Fibroblast of lung (primary cell): ENCODE measurements around the gene TBX1. TPM values are rescaled to one million over a fixed set of nuclear protein-coding genes. Genes with fewer than 3 reads are reported as not detected.
A peak's percentile ranks its signal among the peaks of the same experiment; 100 is the strongest.

ENCODE experiments used
- DNase-seq, 2 donors: peaks; one replicate each; pipeline versions ENCODE4 v3.0.0 to v3.0.0-alpha.2; 2010; ENCODE audit warnings: low read depth in 2 of 2
- H2AFZ ChIP-seq: 2 replicates; pipeline ENCODE4 v1.5.1; 2012; ENCODE audit warnings: low read length, control low read depth, inconsistent platforms
- H3K27ac ChIP-seq: 2 replicates; pipeline ENCODE4 v1.5.1; 2011; ENCODE audit warnings: low read length, control low read depth; ENCODE audit not compliant: insufficient read depth
- H3K27me3 ChIP-seq: 2 replicates; pipeline ENCODE4 v1.5.1; 2011; ENCODE audit warnings: mild to moderate bottlenecking, low read length; ENCODE audit not compliant: control insufficient read depth, insufficient read depth
- H3K36me3 ChIP-seq: 2 replicates; pipeline ENCODE4 v1.5.1; 2011; ENCODE audit warnings: low read length; ENCODE audit not compliant: control insufficient read depth, insufficient read depth
- H3K4me1 ChIP-seq: 2 replicates; pipeline ENCODE4 v1.5.1; 2011; ENCODE audit warnings: low read length; ENCODE audit not compliant: control insufficient read depth, insufficient read depth; ENCODE audit errors: extremely low read depth
- H3K4me2 ChIP-seq: 2 replicates; pipeline ENCODE4 v1.5.1; 2011; ENCODE audit warnings: low read length, control low read depth; ENCODE audit not compliant: insufficient read depth; ENCODE audit errors: extremely low read depth
- H3K4me3 ChIP-seq, 4 experiments: fragments of 200-600 bp in 1 of 4; sonication (generic) in 1 of 4; replicated peaks in 1 of 4; 2 replicates each; pipeline ENCODE4 v1.5.1; 2011 to 2016; ENCODE audit warnings: low read length in 4 of 4, low read depth in 3 of 4, mild to moderate bottlenecking in 3 of 4, control low read depth in 2 of 4, inconsistent platforms in 1 of 4, mixed read lengths in 1 of 4; ENCODE audit not compliant: insufficient read depth in 1 of 4; ENCODE audit errors: control extremely low read depth in 1 of 4
- H3K79me2 ChIP-seq: 2 replicates; pipeline ENCODE4 v1.5.1; 2012; ENCODE audit warnings: mild to moderate bottlenecking, low read length, inconsistent platforms; ENCODE audit not compliant: control insufficient read depth, insufficient read depth
- H3K9ac ChIP-seq: 2 replicates; pipeline ENCODE4 v1.5.1; 2011; ENCODE audit warnings: mild to moderate bottlenecking, low read length, control low read depth; ENCODE audit not compliant: insufficient read depth
- H3K9me3 ChIP-seq: 2 replicates; pipeline ENCODE4 v1.5.1; 2012; ENCODE audit warnings: low read depth, low read length; ENCODE audit not compliant: control insufficient read depth, insufficient read depth
- H4K20me1 ChIP-seq: 2 replicates; pipeline ENCODE4 v1.5.1; 2011; ENCODE audit warnings: low read length; ENCODE audit not compliant: control insufficient read depth, insufficient read depth; ENCODE audit errors: extremely low read depth
- EZH2 ChIP-seq: IDR thresholded peaks from 2 replicates; pipeline ENCODE4 v1.5.1; 2012; ENCODE audit warnings: low read length, control low read depth, mild to moderate bottlenecking; ENCODE audit errors: missing control alignments
- polyA plus RNA-seq, 2 donors: library from polyadenylated mRNA; depleted of rRNA in 1 of 2; stranded (reverse) in 1 of 2; unstranded in 1 of 2; fragments of >200 nt; gene quantifications; 2 replicates each; pipeline ENCODE4 v1.2.1, GENCODE V29; 2011 to 2012; ENCODE audit warnings: missing spikeins in 1 of 2
- total RNA-seq: library from RNA; depleted of rRNA; stranded (reverse); fragments of >200 nt; gene quantifications from 2 replicates; pipeline ENCODE4 v1.2.1, GENCODE V29; 2014
- TF ChIP-seq, protein P1 (sequence below), 2 donors: IDR thresholded peaks in 1 of 2; conservative IDR thresholded peaks in 1 of 2; 1 replicate in 1 of 2; 2 replicates in 1 of 2; pipeline ENCODE4 v1.5.1; 2011 to 2012; ENCODE audit warnings: low read length in 2 of 2, control low read depth in 1 of 2, inconsistent platforms in 1 of 2, low read depth in 1 of 2, mild to moderate bottlenecking in 1 of 2

TBX1 gene
- total and polyA plus RNA-seq, 2 donors (not counting 1 experiment from before 2014, with no cell fraction given) = not detected

DNA sequence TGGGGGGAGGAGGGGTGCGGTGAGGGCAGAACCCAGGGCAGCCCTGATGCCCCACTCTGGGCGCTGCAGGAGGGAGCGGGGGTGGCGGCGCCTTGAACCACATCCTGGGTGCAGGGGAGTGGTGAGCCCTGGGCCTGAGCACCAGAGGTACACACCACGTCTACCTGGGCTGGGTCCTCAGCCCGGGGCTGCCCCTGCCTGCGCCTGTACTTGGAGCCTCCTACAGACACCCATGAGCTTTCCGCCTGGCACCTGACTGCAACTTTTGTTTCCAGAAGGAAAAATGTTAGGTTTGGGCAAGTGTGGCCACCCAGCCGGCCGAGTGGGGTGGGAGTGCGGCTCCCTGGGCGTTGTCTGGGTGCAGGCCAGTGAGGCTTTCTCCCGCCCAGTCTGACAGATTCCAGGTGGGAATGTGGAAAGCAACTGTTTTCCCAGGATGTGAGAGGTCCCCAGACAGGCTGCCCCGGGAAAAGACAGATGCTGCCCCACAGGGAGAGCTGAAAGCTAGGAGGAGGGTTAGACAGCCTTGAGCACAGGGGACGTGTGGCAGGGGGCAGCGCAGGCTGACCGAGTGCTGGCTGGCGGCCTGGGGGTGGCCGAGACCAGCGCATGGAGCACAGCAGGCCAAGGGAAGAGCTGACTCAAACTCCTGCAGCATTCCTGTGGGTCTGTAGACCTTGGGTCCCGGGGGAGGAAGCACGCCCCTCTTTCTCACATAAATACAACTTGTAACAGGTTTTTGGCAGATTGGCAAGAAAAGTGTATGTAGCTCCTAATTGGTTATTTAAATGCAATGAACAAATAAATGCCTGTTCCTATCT, 50.0 kb downstream of the TBX1 start:
- Histone ChIP-seq H2AFZ (no peak overlapping the region), H3K79me2 (no peaks in the 10 kb centered on the region), H3K4me1 (no peaks in the 10 kb centered on the region), H3K27me3 (no peaks in the 10 kb centered on the region), H3K4me3 (no peak overlapping the region), H3K4me2 (no peak overlapping the region), H3K36me3 (no peaks in the 10 kb centered on the region), H3K9ac (no peak overlapping the region), H4K20me1 (no peaks in the 10 kb centered on the region), H3K27ac (no peak overlapping the region), H3K9me3 (no peaks in the 10 kb centered on the region)
- TF ChIP-seq, protein P1, sequence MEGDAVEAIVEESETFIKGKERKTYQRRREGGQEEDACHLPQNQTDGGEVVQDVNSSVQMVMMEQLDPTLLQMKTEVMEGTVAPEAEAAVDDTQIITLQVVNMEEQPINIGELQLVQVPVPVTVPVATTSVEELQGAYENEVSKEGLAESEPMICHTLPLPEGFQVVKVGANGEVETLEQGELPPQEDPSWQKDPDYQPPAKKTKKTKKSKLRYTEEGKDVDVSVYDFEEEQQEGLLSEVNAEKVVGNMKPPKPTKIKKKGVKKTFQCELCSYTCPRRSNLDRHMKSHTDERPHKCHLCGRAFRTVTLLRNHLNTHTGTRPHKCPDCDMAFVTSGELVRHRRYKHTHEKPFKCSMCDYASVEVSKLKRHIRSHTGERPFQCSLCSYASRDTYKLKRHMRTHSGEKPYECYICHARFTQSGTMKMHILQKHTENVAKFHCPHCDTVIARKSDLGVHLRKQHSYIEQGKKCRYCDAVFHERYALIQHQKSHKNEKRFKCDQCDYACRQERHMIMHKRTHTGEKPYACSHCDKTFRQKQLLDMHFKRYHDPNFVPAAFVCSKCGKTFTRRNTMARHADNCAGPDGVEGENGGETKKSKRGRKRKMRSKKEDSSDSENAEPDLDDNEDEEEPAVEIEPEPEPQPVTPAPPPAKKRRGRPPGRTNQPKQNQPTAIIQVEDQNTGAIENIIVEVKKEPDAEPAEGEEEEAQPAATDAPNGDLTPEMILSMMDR (conservative IDR thresholded peaks at IDR 0.05 in 1 of 2, IDR thresholded peaks at IDR 0.05 in 1 of 2; ENCODE audit: low read depth in 1 of 2, low read length in 2 of 2) = no peak
- TF ChIP-seq EZH2 = no peak
- peak; percentile 55 to 96 for DNase-seq

DNA sequence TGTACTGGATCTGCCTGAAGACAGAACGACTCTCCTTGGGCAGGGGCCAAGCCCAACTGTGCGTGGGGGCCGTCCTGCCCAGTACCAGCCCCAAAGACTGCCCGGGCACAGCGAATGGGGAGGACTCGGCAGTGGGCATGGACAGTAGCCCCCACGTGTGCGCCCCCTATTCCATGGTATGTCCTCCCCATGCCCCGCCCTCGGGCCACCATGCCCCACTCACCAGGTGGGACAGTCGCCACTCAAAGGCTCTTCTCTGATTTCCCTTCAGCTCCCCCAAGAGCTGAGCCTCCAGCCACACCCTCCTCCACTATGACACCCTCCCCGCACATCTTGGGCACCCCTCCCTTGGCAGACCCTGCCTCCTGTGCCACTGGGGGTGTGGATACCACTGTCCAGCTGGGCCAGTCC, 50.6 kb downstream of the TBX1 start:
- Histone ChIP-seq H3K4me2 (no peak overlapping the region), H2AFZ (no peak overlapping the region), H4K20me1 (no peaks in the 10 kb centered on the region), H3K4me3 (no peak overlapping the region), H3K9me3 (no peaks in the 10 kb centered on the region), H3K27ac (no peak overlapping the region), H3K4me1 (no peaks in the 10 kb centered on the region), H3K27me3 (no peaks in the 10 kb centered on the region), H3K36me3 (no peaks in the 10 kb centered on the region), H3K9ac (no peak overlapping the region), H3K79me2 (no peaks in the 10 kb centered on the region)
- TF ChIP-seq EZH2 = no peak
- TF ChIP-seq, protein P1 (conservative IDR thresholded peaks at IDR 0.05 in 1 of 2, IDR thresholded peaks at IDR 0.05 in 1 of 2; ENCODE audit: low read depth in 1 of 2, low read length in 2 of 2) = no peak
- no peak for DNase-seq

DNA sequence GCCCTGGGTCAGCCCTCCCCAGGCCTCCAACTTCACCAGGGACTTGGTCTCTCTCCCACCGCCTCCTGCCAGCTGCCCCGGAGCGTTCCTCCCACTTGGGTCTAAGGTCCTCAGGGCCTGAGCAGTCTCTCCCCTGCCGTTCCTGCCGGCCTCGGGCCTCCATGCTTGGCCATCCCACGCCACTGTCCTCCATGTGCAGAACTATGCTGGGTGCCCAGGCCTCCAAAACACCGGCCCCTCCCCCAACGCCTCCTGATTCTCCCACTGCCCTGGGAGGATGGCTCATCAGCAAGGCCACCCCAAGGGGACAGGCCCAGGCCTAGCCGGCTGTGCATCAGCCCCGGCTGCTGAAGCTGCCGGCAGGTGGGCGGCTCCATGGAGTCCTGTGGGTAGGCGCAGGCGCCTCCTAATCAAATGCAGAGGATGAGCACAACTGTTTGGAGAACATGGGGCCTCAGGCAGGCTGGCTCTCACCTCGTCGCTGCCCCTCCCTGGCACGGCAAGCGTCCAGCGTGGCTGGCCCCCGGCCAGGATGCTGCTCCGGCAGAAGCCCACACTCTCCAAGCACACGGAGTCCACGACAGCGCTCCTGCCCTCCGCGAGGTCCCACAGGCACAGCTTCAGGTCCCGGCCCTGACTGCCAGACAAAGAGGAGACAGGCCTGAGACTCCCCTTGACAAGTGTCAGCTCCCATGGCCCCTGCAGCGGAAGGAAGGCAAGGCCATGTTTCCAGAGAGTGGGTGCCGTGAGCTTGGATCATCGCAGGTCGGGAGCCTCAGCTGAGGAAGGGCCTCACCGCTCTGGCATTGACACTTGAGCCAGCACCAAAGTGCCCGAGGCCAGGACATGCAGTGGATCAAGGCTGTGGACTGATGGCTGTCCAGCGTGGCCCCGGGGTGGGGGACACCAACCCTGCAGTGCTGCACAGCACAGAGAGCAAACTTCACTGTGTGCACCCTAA, 51.5 kb downstream of the TBX1 start:
- Histone ChIP-seq H4K20me1 (no peaks in the 10 kb centered on the region), H2AFZ (no peak overlapping the region), H3K36me3 (no peaks in the 10 kb centered on the region), H3K4me3 (no peak overlapping the region), H3K79me2 (no peaks in the 10 kb centered on the region), H3K9me3 (no peaks in the 10 kb centered on the region), H3K4me1 (no peaks in the 10 kb centered on the region), H3K9ac (no peak overlapping the region), H3K27ac (no peak overlapping the region), H3K4me2 (no peak overlapping the region), H3K27me3 (no peaks in the 10 kb centered on the region)
- TF ChIP-seq, protein P1 (conservative IDR thresholded peaks at IDR 0.05 in 1 of 2, IDR thresholded peaks at IDR 0.05 in 1 of 2; ENCODE audit: low read depth in 1 of 2, low read length in 2 of 2) = no peak
- no peak for TF ChIP-seq EZH2
- DNase-seq = no peak
